Erythroblast (primary cell): ENCODE data around the gene GLIS1.

Experiments used
- DNase-seq, 2 experiments: peaks; one replicate each; lab custom pipeline; 2025; lab: John Stamatoyannopoulos, UW
- GATA1 ChIP-seq: IDR thresholded peaks from 2 replicates; pipeline ENCODE4 v1.6.1; 2011; ENCODE audit warnings: low read depth, mild to moderate bottlenecking, control low read depth, low read length, moderate library complexity
- POLR2A ChIP-seq: IDR thresholded peaks from 2 replicates; pipeline ENCODE4 v1.6.1; 2011; ENCODE audit warnings: mild to moderate bottlenecking, low read length

The GLIS1 gene

DNA sequence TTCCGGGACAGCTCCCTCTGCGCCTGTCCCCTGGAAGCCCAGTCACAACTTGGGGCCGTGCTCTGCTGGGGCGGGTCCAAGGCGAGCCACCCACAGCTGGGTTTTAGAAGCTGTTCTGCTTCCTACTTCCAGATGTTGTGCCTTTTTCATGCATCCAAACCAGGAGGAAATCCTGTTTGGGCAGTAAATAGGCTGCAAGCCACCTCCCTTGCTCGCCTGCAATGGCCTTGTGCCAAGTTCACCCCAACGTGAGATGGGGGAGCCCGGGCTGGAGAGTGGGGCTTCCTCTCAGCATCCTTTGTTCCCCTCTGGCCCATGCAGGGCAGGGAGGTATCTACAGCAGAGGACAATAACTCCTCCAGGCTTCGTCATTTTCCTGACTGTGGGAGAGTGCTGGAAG is 206.6 kb downstream of the GLIS1 start:
- DNase-seq, result no peak
- TF ChIP-seq GATA1, result no peak
- no peak for TF ChIP-seq POLR2A

DNA sequence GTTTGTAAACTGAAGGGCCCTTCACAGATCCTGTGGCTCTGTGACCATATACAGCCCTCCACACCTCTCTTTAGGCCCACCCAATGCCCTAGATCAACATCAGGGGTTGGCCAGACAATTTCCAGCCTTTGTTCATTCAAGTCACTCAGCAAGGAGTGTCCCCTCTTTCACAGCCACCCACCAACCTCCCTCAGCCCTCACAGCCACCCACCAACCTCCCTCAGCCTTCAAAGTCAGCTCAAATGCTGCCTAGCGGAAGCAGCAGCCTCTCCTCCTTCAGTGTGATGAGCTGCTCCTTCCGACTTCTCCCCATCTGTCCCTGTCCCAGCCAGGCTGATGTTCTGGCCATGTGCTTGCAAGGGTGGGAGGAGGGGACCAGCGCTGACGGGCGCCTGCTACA is 208.4 kb downstream of the GLIS1 start:
- no peak for DNase-seq
- no peak for TF ChIP-seq GATA1
- TF ChIP-seq POLR2A, result no peak

DNA sequence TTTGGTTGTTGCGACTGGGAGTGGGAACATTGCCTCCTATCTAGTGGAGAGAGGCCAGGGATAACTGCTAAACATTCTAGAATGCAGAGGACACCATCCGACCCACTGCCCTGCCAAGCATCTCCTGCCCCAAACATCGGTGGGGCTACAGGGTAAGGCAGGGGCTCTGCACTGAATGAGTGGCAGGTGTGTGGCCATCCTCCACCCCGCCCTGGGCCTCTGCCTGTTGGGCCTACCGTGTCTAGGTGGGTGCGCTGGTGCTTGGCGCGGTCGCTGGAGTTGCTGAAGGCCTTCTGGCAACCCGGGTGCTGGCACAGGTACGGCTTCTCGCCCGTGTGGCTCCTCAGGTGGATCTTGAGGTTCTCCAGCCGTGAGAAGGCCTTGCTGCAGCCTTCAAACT is 209.4 kb downstream of the GLIS1 start:
- DNase-seq, result no peak
- TF ChIP-seq POLR2A, result no peak
- TF ChIP-seq GATA1, result no peak

DNA sequence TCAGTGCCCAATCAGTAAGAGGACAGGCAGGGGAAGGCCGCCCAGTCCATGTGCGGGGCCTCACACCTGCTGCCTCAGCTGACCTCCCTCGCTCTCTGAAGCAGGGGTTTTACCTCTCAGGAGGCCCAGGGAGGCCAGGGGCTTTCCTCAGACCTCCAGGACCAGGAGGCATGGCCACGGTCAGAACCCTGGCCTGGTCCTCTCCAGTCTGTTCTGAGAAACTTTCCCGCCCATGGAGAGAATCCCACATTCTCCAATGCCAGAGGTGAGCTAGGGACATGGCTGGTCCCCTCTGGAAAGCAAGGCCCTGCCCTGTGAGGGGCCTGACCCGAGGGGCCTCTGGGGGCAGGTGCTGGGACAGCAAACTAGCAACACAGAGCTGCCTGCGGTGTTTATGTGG is 211.6 kb downstream of the GLIS1 start:
- no peak for TF ChIP-seq POLR2A
- TF ChIP-seq GATA1, result no peak
- DNase-seq, result no peak

DNA sequence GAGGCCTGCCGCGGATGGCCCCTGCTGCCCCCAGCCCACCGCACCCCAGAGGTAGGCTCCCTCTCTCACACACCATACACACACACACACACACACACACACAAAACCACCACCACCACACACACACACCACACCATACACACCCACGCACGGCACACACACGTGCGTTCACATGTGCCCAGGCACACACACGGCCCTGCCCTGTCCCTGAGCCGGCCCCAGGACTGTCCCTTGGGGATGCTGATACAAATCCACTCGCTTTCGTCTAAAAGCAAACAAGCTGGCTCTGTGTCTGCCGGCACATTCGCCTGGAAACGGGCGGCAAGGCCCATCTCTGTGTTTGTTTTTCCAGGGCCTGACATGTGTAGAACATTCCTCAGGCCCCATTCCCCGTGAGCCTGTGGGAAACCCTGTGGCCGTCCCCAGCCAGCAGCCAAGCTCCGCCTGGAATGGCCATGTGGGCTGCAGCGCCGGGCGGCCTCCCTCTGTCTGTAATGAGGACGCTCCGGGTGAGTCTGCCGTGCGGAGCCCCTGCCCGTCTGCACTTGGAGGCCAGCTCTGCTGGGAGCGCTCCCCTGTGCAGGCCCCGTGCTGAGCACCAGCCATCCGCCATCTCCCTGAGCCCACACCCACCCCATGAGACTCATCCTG is 212.4 kb downstream of the GLIS1 start:
- TF ChIP-seq GATA1 (no peak), POLR2A (no peak)
- DNase-seq, result no peak

DNA sequence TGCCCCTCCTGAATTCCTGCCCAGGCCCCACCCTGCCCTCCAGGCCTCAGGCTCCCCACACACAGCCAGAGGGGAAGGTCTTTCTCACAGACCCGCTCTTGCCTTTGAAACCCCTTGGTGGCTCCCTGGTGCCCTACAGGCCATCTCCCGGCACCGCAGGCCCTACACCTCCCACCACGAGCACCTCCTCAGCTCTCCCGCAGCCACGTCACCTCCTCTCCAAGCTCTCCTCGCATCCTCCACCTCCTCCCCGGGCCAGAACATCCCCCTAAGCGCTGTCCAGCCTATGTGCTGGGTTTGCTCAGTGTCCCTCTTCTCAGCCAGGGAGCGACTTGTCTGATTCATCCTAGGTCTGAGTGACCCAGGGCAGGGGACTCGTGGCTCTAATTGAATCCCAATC is 213.4 kb downstream of the GLIS1 start:
- TF ChIP-seq POLR2A (no peak), GATA1 (no peak)
- no peak for DNase-seq

DNA sequence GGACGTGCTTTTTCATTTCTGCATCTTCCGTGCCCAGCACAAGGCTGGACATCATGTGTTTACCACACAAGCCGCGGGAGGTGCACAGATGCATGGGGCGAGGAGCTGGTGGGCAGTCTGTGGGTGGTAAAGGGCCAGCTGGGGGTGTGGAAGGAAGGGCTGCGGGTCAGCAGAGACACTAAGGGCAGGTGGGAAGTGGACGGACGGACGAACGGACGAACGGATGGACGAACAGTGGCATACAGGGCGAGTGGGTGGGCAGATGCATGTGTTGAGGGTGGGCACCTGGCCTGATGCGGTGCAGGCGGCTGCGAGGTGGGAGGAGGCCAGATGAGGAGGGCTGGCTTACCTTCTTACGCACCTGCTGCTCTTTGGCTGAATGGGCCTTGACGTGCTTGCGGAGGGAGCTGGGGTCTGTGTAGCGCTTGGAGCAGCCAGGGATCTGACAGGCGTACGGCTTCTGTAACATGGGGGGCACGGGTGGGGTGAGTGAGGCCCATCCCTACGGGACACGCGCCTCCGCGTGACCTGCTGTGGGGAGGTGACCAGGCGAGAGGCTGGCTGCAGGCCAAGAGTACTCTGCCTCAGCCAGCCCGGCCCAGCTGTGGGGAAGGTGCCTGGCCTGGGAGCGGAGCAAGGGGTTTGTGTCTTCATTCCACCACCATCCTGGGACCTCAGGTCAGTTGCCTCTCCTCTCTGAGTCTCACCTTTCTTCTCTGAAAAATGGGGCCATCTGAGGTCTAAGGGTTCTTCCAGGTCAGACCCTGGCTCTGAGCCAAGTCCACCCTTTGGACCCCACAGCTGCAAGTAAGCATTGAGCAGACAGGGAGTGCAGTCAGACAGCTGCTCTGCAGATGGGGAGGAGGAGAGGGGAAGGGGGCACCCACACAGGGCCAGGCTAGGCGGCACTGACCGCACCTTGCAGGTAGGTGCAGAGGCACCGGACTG is 214.3 kb downstream of the GLIS1 start:
- no peak for TF ChIP-seq GATA1
- TF ChIP-seq POLR2A, result no peak
- no peak for DNase-seq

DNA sequence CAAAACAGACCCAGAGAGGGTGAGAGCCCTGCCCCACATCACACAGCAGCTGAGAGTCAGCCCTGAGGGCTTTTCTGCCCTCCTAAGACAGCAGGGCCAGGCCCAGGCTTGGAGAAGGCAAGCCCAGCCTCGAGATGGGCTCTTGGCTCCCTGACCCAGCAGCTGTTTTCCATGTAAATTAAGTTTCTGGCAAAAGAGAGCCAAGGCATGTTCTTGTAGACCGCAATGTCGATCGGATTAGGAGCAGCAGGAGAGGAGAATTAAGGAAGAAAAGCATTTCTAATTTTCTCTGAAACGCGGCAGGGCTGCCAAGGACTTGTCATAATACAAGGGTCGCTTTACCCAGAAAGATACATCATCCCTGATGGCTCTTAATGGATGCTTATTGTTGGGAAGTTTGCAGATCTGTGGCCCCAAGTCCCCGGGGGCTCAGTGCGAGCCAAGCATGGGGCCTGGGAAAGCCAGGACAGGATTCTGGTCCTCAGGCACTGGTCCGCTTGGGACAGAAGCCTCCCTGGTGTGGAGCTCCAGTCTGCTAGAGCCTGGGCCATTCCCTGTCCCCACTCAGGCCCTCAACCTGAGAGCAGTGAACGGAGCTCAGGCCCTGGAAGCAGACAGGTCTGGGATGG is 216.9 kb downstream of the GLIS1 start:
- DNase-seq, result no peak
- TF ChIP-seq GATA1 (no peak), POLR2A (no peak)

DNA sequence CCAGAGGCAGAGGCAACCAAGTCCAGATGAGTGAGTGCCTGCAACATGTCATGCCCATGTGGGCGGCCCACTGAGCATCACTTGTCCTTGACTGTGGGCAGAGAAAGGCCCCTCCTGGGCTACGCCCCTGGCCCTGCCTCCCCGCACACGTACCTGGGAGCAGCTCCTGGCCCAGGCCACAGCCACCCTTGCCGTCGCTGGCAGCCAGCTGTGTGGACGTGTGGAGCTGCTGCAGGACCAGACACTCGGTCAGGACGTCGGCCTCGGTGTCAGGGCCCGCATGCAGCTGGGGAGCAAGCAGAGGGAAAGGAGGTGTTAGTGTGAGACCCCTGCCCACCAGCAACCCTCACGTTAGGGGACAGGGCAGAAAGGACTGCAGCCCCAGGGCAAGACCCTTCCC is 218.5 kb downstream of the GLIS1 start:
- TF ChIP-seq POLR2A, result no peak
- no peak for TF ChIP-seq GATA1
- DNase-seq, result no peak

DNA sequence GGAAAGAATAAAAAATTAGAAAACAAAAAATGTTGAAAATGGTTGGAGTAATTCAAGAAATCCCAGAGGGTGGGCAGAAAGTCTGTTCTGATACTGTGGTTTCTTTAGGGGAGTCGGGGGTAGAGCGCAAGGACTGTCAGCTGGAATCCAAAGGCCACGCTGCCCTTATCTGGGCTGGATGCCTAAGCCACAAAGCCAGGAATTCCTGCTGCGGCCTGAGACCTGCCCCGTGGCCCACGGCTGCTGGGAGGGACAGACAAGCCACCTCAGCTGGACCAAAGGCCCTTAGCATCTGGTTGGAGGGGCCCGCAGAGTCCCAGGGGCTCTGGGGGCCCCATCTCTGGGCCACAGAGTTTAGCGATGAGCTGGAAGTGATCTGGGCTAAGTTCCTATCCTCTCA is 219.5 kb downstream of the GLIS1 start:
- TF ChIP-seq POLR2A (no peak), GATA1 (no peak)
- no peak for DNase-seq

DNA sequence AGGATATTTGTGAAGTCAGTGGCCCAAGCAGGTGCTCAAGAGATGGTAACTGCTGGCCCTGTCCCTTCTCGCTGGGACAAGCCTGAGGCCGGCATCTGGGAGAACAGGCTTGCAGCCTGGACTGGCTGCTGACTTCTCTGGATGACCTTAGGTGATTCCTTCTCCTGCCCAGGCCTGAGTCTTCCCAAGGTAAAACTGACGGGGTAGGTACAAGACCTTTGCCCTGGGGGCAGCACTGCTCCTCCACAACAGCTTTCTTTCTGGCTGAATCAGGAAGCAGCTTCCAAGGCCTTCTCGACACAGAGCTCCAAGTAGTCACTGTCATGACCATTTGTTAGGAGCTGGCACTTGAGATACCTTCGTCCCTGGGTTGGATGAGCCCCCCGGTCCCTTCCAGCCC is 220.2 kb downstream of the GLIS1 start:
- TF ChIP-seq POLR2A (no peak), GATA1 (no peak)
- no peak for DNase-seq

DNA sequence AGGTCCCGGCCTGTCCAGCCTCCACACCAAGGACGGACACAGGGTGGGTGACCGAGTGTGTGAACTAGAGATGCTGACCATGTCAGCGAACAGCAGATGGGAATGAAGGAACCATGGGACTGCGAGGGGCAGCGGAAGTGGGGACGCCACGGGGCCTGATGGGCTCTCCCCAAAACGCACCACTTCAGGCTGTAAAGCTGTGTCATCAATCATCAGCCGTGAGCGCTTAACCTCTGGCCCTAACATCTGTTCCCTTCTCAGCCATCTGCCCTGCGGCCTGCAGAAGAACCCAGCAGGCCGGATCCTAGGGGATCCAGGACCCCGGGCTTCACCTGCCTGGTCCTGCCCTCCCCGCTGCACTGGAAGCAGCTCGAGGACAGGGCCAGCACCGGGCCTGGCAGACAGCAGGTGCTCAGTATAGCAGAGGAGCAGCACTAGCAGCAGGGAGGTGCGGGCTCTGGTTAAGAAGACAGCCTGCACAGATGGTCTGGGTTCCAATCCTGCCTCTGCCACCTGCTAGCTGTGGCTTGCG is 221.1 kb downstream of the GLIS1 start:
- DNase-seq, result no peak
- TF ChIP-seq GATA1 (no peak), POLR2A (no peak)

DNA sequence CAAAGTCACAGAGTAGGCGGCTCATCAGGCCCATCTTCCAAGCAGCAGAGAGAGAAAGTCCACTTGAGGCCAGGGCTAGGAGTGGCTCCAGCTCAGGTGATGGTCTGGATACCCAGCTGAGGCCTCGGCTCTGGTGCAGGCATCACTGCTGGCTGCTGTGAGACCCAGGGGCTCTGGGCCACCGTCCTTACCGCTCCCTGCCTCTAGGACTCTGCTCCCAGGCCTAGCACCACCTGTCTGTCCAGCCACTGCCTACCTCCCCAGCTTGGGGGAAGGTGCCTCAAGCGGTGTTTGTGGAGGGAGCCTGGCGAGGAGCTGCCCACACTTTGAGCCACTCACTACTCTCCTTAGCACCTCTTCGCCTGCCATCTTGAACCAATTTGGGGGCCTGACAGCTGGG is 221.9 kb downstream of the GLIS1 start:
- TF ChIP-seq POLR2A (no peak), GATA1 (no peak)
- DNase-seq, result no peak

DNA sequence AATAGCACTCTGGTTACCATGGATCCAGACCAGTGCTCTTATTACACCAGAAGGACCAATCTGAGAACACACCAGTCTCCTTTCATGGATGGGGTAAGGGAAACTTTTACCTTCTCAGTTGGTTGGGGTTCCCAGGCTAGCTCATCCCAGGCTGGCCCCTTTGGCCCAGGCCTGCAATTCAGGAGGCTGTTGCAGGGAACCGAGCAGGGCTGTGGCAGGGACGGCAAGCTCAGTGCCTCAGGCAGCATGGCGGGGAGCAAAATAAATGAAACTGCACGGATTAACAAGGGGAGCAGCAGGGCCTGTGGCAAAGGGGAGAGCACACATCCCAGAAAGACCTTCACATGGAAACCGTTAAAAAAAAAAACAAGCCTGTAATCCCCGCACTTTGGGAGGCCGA is 222.8 kb downstream of the GLIS1 start:
- TF ChIP-seq GATA1 (no peak), POLR2A (no peak)
- DNase-seq, result no peak
